ENCODE data around the gene KLHL2.

DNA sequence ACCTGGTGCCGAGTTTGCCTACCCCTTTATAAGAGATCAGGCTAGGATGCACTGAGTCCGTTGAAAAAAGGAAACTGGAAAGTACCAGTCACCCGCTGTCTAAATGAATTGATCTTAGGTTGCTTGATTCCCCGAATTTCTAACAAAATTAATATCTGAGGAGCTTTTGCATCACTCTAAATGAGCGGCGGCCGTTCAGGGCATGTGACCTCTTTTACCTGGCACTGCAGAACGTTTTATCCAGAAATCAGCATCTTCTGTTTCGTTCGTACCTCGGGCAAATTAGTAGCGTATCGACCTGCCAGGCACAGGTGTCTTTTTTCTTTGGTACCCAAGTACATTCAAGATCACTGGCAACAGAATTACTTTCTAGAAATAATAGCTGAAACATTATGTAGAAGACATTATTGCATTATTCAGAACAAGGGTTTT lies 876 bp downstream of the KLHL2 start:
- TF ChIP-seq, protein P1, sequence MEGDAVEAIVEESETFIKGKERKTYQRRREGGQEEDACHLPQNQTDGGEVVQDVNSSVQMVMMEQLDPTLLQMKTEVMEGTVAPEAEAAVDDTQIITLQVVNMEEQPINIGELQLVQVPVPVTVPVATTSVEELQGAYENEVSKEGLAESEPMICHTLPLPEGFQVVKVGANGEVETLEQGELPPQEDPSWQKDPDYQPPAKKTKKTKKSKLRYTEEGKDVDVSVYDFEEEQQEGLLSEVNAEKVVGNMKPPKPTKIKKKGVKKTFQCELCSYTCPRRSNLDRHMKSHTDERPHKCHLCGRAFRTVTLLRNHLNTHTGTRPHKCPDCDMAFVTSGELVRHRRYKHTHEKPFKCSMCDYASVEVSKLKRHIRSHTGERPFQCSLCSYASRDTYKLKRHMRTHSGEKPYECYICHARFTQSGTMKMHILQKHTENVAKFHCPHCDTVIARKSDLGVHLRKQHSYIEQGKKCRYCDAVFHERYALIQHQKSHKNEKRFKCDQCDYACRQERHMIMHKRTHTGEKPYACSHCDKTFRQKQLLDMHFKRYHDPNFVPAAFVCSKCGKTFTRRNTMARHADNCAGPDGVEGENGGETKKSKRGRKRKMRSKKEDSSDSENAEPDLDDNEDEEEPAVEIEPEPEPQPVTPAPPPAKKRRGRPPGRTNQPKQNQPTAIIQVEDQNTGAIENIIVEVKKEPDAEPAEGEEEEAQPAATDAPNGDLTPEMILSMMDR (IDR thresholded peaks at IDR 0.05; ENCODE audit: poor library complexity) = no peak
- no peak for TF ChIP-seq EZH2 (IDR thresholded peaks at IDR 0.05; ENCODE audit: borderline replicate concordance)
